ENCODE data around the gene CMPK1.

Gene CMPK1

DNA sequence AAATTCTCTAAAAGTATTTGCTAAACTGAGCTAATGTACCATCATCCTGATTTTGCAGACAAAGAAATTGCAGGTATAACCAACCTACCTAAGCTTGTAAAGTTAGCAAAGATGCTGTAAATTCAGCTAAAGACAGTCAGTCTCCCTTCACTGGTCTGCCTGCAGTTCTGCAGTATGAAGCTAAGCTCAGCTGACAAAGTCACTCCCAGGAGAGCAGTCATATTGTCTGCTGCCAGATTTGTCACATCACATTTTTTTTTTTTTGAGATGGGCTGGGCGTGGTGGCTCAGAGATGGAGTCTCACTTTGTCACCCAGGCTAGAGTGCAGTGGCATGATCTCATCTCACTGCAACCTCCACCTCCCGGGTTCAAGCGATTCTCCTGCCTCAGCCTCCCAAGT is 8.9 kb upstream of the CMPK1 start:
- H3K4me3 ChIP-seq (ENCODE audit: low read length), result no peak overlapping the region
- no peak overlapping the region for H3K9ac ChIP-seq (ENCODE audit: low read depth, low read length)
- no peaks in the 10 kb centered on the region for H3K36me3 ChIP-seq (ENCODE audit: insufficient read depth, low read length)
- no peak overlapping the region for H3K4me2 ChIP-seq (ENCODE audit: low read length)
- H3K9me3 ChIP-seq (replicated peaks; ENCODE audit: low read length), result no peaks in the 10 kb centered on the region
- H3K27me3 ChIP-seq (ENCODE audit: control insufficient read depth, insufficient read depth, low read length), result no peaks in the 10 kb centered on the region
- no peaks in the 10 kb centered on the region for H3K4me1 ChIP-seq (ENCODE audit: control insufficient read depth, insufficient read depth, low read length)

DNA sequence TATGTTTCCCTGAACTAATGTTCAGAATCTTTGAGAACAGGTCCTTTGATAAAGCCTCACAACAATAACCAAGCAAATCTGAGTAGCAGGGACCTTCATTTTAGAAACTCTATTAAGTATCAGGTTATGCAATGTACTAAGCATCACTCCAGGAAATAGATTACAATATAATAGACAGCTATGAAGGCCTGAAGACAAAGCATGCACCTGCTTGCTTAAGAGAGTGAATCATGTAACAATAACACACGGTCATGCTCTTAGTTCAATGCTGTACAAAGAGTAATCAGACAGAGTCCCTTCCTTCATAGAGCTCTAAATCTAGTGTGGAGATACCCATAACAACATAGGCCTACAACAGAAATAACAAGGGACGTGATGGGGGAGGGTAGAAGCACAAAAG is 8.1 kb upstream of the CMPK1 start:
- Histone ChIP-seq H3K4me2 (ENCODE audit: low read length) (no peak overlapping the region), H3K4me3 (ENCODE audit: low read length) (no peak overlapping the region), H3K9ac (ENCODE audit: low read depth, low read length) (no peak overlapping the region), H3K4me1 (ENCODE audit: control insufficient read depth, insufficient read depth, low read length) (no peaks in the 10 kb centered on the region), H3K36me3 (ENCODE audit: insufficient read depth, low read length) (no peaks in the 10 kb centered on the region), H3K9me3 (replicated peaks; ENCODE audit: low read length) (no peaks in the 10 kb centered on the region), H3K27me3 (ENCODE audit: control insufficient read depth, insufficient read depth, low read length) (no peaks in the 10 kb centered on the region)

DNA sequence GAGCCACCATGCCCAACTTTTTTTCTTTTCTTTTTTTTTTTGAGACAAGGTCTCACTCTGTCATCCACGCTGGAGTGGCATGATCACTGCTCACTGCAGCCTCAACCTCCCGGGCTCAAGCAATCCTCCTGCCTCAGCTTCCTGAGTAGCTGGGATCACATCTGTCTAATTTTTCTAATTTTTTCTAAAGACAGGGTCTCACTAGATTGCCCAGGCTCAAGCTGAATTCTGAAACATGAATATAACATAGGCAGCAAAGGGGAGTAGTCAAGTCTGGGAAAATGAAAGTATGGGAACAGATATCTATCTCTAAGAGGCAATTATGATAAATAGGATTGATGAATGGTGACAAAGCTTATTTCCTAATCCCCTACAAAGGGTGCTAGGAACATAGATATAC is 7.3 kb upstream of the CMPK1 start:
- Histone ChIP-seq H3K4me2 (ENCODE audit: low read length) (no peak overlapping the region), H3K4me3 (ENCODE audit: low read length) (no peak overlapping the region), H3K4me1 (ENCODE audit: control insufficient read depth, insufficient read depth, low read length) (no peaks in the 10 kb centered on the region), H3K36me3 (ENCODE audit: insufficient read depth, low read length) (no peaks in the 10 kb centered on the region), H3K9me3 (replicated peaks; ENCODE audit: low read length) (no peaks in the 10 kb centered on the region), H3K27me3 (ENCODE audit: control insufficient read depth, insufficient read depth, low read length) (no peaks in the 10 kb centered on the region), H3K9ac (ENCODE audit: low read depth, low read length) (no peak overlapping the region)

GRCh38 chr1:47328992-47329391 is 4.6 kb upstream of the CMPK1 start:
- no peaks in the 10 kb centered on the region for H3K9me3 ChIP-seq (replicated peaks; ENCODE audit: low read length)
- H3K4me2 ChIP-seq (ENCODE audit: low read length), result no peak overlapping the region
- no peak overlapping the region for H3K9ac ChIP-seq (ENCODE audit: low read depth, low read length)
- H3K4me3 ChIP-seq (ENCODE audit: low read length), result no peak overlapping the region
- H3K27me3 ChIP-seq (ENCODE audit: control insufficient read depth, insufficient read depth, low read length), result no peaks in the 10 kb centered on the region
- H3K4me1 ChIP-seq (ENCODE audit: control insufficient read depth, insufficient read depth, low read length), result peaks cover 15% of the 10 kb centered on the region
- H3K36me3 ChIP-seq (ENCODE audit: insufficient read depth, low read length), result no peaks in the 10 kb centered on the region

GRCh38 chr1:47330212-47330611 is 3.4 kb upstream of the CMPK1 start:
- Histone ChIP-seq H3K36me3 (ENCODE audit: insufficient read depth, low read length) (no peaks in the 10 kb centered on the region), H3K4me1 (ENCODE audit: control insufficient read depth, insufficient read depth, low read length) (peaks cover 17% of the 10 kb centered on the region), H3K4me3 (ENCODE audit: low read length) (no peak overlapping the region), H3K9me3 (replicated peaks; ENCODE audit: low read length) (no peaks in the 10 kb centered on the region), H3K9ac (ENCODE audit: low read depth, low read length) (no peak overlapping the region), H3K4me2 (ENCODE audit: low read length) (no peak overlapping the region), H3K27me3 (ENCODE audit: control insufficient read depth, insufficient read depth, low read length) (no peaks in the 10 kb centered on the region)

- Histone ChIP-seq H3K9me3 (replicated peaks; ENCODE audit: low read length) (no peaks in the 10 kb centered on the region), H3K4me1 (ENCODE audit: control insufficient read depth, insufficient read depth, low read length) (peaks cover 17% of the 10 kb centered on the region), H3K9ac (ENCODE audit: low read depth, low read length) (peak overlapping the region; percentile 94), H3K36me3 (ENCODE audit: insufficient read depth, low read length) (no peaks in the 10 kb centered on the region), H3K4me2 (ENCODE audit: low read length) (peak overlapping the region; percentile 74), H3K27me3 (ENCODE audit: control insufficient read depth, insufficient read depth, low read length) (no peaks in the 10 kb centered on the region), H3K4me3 (ENCODE audit: low read length) (no peak overlapping the region)
These were observed 1.7 kb upstream of the CMPK1 start for GRCh38 chr1:47331875-47332274.

- Histone ChIP-seq H3K4me1 (ENCODE audit: control insufficient read depth, insufficient read depth, low read length) (peaks cover 17% of the 10 kb centered on the region), H3K4me2 (ENCODE audit: low read length) (peak overlapping the region; percentile 74), H3K9me3 (replicated peaks; ENCODE audit: low read length) (no peaks in the 10 kb centered on the region), H3K36me3 (ENCODE audit: insufficient read depth, low read length) (no peaks in the 10 kb centered on the region), H3K27me3 (ENCODE audit: control insufficient read depth, insufficient read depth, low read length) (no peaks in the 10 kb centered on the region), H3K9ac (ENCODE audit: low read depth, low read length) (peak overlapping the region; percentile 94), H3K4me3 (ENCODE audit: low read length) (peak overlapping the region; percentile 93)
These were observed 612 bp upstream of the CMPK1 start for GRCh38 chr1:47332779-47333577.

DNA sequence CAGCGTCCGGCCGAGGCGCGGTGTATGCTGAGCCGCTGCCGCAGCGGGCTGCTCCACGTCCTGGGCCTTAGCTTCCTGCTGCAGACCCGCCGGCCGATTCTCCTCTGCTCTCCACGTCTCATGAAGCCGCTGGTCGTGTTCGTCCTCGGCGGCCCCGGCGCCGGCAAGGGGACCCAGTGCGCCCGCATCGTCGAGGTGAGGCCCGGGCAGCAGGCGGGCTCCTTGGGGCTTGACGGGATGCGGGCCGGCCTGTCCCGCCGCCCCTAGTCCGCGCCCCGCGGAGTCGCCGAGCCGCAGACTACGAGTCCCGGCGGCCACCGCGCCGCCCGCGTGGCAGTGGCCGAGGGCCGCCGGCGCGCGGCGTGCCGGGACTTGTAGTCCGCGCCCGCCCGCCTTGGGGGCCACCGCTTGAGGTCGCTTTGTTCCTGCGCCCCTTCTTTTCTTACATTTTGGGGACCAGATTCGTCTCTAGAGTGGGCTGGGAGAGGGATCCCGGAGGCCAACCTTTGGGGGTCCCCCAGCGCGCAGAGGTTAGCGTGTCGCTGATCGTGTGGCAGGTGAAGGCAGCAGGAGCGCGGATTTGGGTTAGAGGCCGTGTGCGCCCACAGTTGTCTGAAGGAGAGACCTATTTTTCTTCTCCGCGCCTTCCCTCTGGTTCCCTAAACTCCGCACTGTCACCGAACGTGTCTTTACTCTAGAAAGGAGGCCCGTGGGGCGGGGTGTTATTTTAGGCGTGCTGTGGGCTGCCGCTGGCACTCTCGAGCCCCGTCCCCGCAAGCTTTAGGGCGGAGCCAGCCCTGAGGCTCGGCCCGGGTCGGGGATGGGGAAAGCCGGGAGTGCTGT is 553 bp downstream of the CMPK1 start:
- peak overlapping the region; percentile 74 for H3K4me2 ChIP-seq (ENCODE audit: low read length)
- peak overlapping the region; percentile 93 for H3K4me3 ChIP-seq (ENCODE audit: low read length)
- H3K4me1 ChIP-seq (ENCODE audit: control insufficient read depth, insufficient read depth, low read length), result peaks cover 17% of the 10 kb centered on the region
- peaks cover under 1% of the 10 kb centered on the region for H3K36me3 ChIP-seq (ENCODE audit: insufficient read depth, low read length)
- H3K27me3 ChIP-seq (ENCODE audit: control insufficient read depth, insufficient read depth, low read length), result no peaks in the 10 kb centered on the region
- no peaks in the 10 kb centered on the region for H3K9me3 ChIP-seq (replicated peaks; ENCODE audit: low read length)
- peak overlapping the region; percentile 94 for H3K9ac ChIP-seq (ENCODE audit: low read depth, low read length)

DNA sequence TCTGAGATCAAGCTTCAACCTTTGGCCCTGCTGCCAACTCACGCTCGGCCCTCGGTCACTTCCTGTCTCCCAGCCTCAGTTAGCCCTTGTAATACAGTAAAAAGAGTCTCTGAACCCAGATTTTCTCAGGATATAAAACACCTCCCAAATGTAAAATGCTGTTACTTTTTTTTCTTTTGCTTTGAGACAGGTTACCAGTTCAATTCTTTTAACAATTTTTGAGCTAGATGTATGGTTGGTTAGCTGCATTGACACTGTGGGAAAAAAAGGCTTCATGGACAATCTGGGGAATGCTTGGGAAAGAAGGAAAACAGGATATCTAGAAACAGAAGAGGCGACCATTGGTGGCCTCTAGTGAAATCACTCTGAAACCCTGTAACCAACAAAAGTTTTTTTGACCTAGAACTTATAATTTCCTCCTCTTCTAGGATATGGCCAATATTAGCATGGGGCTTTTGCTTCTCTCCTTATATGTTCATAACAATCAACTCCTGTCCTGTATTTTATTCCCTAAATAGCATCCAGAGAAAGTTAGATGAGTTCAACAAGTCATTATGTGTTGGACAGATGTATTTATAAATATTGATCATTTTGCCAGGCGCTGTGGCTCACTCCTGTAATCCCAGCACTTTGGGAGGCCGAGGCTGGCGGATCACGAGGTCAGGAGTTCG is 1.3 kb downstream of the CMPK1 start:
- Histone ChIP-seq H3K36me3 (ENCODE audit: insufficient read depth, low read length) (peaks cover 4% of the 10 kb centered on the region), H3K4me3 (ENCODE audit: low read length) (peak overlapping the region; percentile 93), H3K9me3 (replicated peaks; ENCODE audit: low read length) (no peaks in the 10 kb centered on the region), H3K4me2 (ENCODE audit: low read length) (peak overlapping the region; percentile 74), H3K9ac (ENCODE audit: low read depth, low read length) (peak overlapping the region; percentile 94), H3K27me3 (ENCODE audit: control insufficient read depth, insufficient read depth, low read length) (no peaks in the 10 kb centered on the region), H3K4me1 (ENCODE audit: control insufficient read depth, insufficient read depth, low read length) (peaks cover 17% of the 10 kb centered on the region)

DNA sequence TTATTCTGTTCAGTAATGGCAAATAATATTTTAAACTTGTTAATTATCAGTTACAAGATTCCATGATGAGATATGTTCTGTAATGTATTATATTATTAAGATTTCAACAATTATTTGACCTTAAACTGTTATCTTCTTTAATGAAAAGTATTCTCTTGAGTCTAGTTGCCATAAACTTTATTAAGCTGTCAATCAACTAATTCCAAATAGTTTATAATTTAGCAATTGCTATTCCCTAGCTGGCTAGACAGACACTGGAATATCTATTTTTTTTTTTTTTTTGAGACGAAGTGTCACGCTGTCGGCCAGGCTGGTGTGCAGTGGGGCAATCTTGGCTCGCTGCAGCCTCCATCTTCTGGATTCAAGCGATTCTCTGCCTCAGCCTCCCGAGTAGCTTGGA is 3.8 kb downstream of the CMPK1 start:
- no peak overlapping the region for H3K9ac ChIP-seq (ENCODE audit: low read depth, low read length)
- H3K4me2 ChIP-seq (ENCODE audit: low read length), result no peak overlapping the region
- H3K4me1 ChIP-seq (ENCODE audit: control insufficient read depth, insufficient read depth, low read length), result peaks cover 11% of the 10 kb centered on the region
- no peak overlapping the region for H3K4me3 ChIP-seq (ENCODE audit: low read length)
- no peaks in the 10 kb centered on the region for H3K9me3 ChIP-seq (replicated peaks; ENCODE audit: low read length)
- H3K36me3 ChIP-seq (ENCODE audit: insufficient read depth, low read length), result peaks cover 4% of the 10 kb centered on the region
- H3K27me3 ChIP-seq (ENCODE audit: control insufficient read depth, insufficient read depth, low read length), result no peaks in the 10 kb centered on the region

- H3K9me3 ChIP-seq (replicated peaks; ENCODE audit: low read length), result no peaks in the 10 kb centered on the region
- H3K27me3 ChIP-seq (ENCODE audit: control insufficient read depth, insufficient read depth, low read length), result no peaks in the 10 kb centered on the region
- H3K4me3 ChIP-seq (ENCODE audit: low read length), result no peak overlapping the region
- no peak overlapping the region for H3K9ac ChIP-seq (ENCODE audit: low read depth, low read length)
- H3K36me3 ChIP-seq (ENCODE audit: insufficient read depth, low read length), result peaks cover 4% of the 10 kb centered on the region
- no peak overlapping the region for H3K4me2 ChIP-seq (ENCODE audit: low read length)
- H3K4me1 ChIP-seq (ENCODE audit: control insufficient read depth, insufficient read depth, low read length), result peaks cover 2% of the 10 kb centered on the region
These were observed 4.9 kb downstream of the CMPK1 start for GRCh38 chr1:47338249-47339077.
